ENCODE measurements around the gene KIAA0232. TPM values are rescaled to one million over a fixed set of nuclear protein-coding genes. Genes with fewer than 3 reads are reported as not detected.
"Not testable (repeated sequence)": the region's sequence is repeated elsewhere in the genome, so short reads cannot be mapped to it uniquely, and the experiment has no call there.

KIAA0232 gene
- total RNA-seq, 1 donor from 2014 or later = 50.8 TPM

- no peak for DNase-seq
Observed at GRCh38 chr4:6804082-6804752, 21.7 kb downstream of the KIAA0232 start.

- DNase-seq = no peak
Observed at GRCh38 chr4:6806924-6807626, 24.5 kb downstream of the KIAA0232 start.

- no peak for DNase-seq
Observed at GRCh38 chr4:6808259-6808658, 25.7 kb downstream of the KIAA0232 start.

GRCh38 chr4:6811165-6811564 lies 28.6 kb downstream of the KIAA0232 start:
- no peak for DNase-seq

- DNase-seq = no peak
Observed at GRCh38 chr4:6812766-6813165, 30.2 kb downstream of the KIAA0232 start.

- no peak for DNase-seq
Observed at GRCh38 chr4:6813725-6814124, 31.2 kb downstream of the KIAA0232 start.

- no peak for DNase-seq
Observed at GRCh38 chr4:6815029-6815836, 32.7 kb downstream of the KIAA0232 start.

GRCh38 chr4:6819295-6819694 lies 36.8 kb downstream of the KIAA0232 start:
- DNase-seq = no peak

GRCh38 chr4:6820695-6821094 lies 38.2 kb downstream of the KIAA0232 start:
- DNase-seq = no peak

- DNase-seq = no peak
Observed at GRCh38 chr4:6824071-6824470, 41.5 kb downstream of the KIAA0232 start.

GRCh38 chr4:6824772-6825402 lies 42.4 kb downstream of the KIAA0232 start:
- DNase-seq = no peak

- DNase-seq = no peak
Observed at GRCh38 chr4:6825403-6825802, 42.9 kb downstream of the KIAA0232 start.

- DNase-seq = no peak
Observed at GRCh38 chr4:6826781-6827508, 44.4 kb downstream of the KIAA0232 start.

GRCh38 chr4:6829086-6829485 lies 46.6 kb downstream of the KIAA0232 start:
- no peak for DNase-seq

GRCh38 chr4:6834867-6835266 lies 52.3 kb downstream of the KIAA0232 start:
- DNase-seq = no peak

- not testable (repeated sequence) for DNase-seq
Observed at GRCh38 chr4:6835616-6836015, 53.1 kb downstream of the KIAA0232 start.

- DNase-seq = not testable (repeated sequence)
Observed at GRCh38 chr4:6837106-6837505, 54.6 kb downstream of the KIAA0232 start.

- no peak for DNase-seq
Observed at GRCh38 chr4:6839579-6839978, 57.1 kb downstream of the KIAA0232 start.

- DNase-seq = no peak
Observed at GRCh38 chr4:6840062-6840976, 57.8 kb downstream of the KIAA0232 start.

GRCh38 chr4:6845027-6845426 lies 62.5 kb downstream of the KIAA0232 start:
- DNase-seq = no peak

- no peak for DNase-seq
Observed at GRCh38 chr4:6845574-6845973, 63.0 kb downstream of the KIAA0232 start.

All from occipital lobe (tissue), 2 donors.